Keratinocyte (primary cell): ENCODE results near the gene KIF26A. TPM values are rescaled to one million over a fixed set of nuclear protein-coding genes. Genes with fewer than 3 reads are reported as not detected.

Experiments
- DNase-seq: peaks from one replicate; pipeline ENCODE4 v3.0.0-alpha.2; 2011; ENCODE audit warnings: low read depth, missing footprints, low spot score
- FAIRE-seq: peaks from 2 replicates; lab custom pipeline; 2011; peaks lifted over from hg19 to GRCh38; lab: Jason Lieb, UNC
- H2AFZ ChIP-seq: 2 replicates; pipeline ENCODE4 v1.6.0; 2012; ENCODE audit warnings: low read length, control low read depth, inconsistent platforms; ENCODE audit not compliant: control insufficient read depth
- H3K27ac ChIP-seq: 2 replicates; pipeline ENCODE4 v1.5.1; 2011; ENCODE audit warnings: low read length; ENCODE audit not compliant: control insufficient read depth, insufficient read depth
- H3K27me3 ChIP-seq: 3 replicates; pipeline ENCODE4 v1.6.0; 2011; ENCODE audit warnings: low read length; ENCODE audit not compliant: control insufficient read depth, insufficient read depth; ENCODE audit errors: extremely low read depth
- H3K36me3 ChIP-seq, 2 experiments: 2 replicates in 1 of 2; 3 replicates in 1 of 2; pipeline ENCODE4 v1.5.1; 2011; ENCODE audit warnings: low read length in 2 of 2, mild to moderate bottlenecking in 1 of 2; ENCODE audit not compliant: control insufficient read depth in 2 of 2, insufficient read depth in 2 of 2; ENCODE audit errors: extremely low read depth in 1 of 2
- H3K4me1 ChIP-seq: 3 replicates; pipeline ENCODE4 v1.5.1; 2011; ENCODE audit warnings: low read length; ENCODE audit not compliant: control insufficient read depth, insufficient read depth; ENCODE audit errors: extremely low read depth
- H3K4me2 ChIP-seq: 3 replicates; pipeline ENCODE4 v1.6.0; 2011; ENCODE audit warnings: low read depth, low read length; ENCODE audit not compliant: control insufficient read depth, insufficient read depth; ENCODE audit errors: extremely low read depth
- H3K4me3 ChIP-seq, 3 experiments: fragments of 200-600 bp in 1 of 3; sonication (generic) in 1 of 3; 2 replicates in 2 of 3; 3 replicates in 1 of 3; pipeline ENCODE4 v1.5.1; 2011 to 2016; ENCODE audit warnings: low read length in 3 of 3, mild to moderate bottlenecking in 3 of 3, control low read depth in 2 of 3, inconsistent platforms in 1 of 3, low read depth in 1 of 3, mixed read lengths in 1 of 3, mixed run types in 1 of 3, moderate library complexity in 1 of 3; ENCODE audit not compliant: control insufficient read depth in 2 of 3, insufficient read depth in 2 of 3; ENCODE audit errors: extremely low read depth in 1 of 3
- H3K79me2 ChIP-seq: 2 replicates; pipeline ENCODE4 v1.6.0; 2012; ENCODE audit warnings: low read length; ENCODE audit not compliant: control insufficient read depth, insufficient read depth
- H3K9ac ChIP-seq: 3 replicates; pipeline ENCODE4 v1.6.0; 2011; ENCODE audit warnings: low read length; ENCODE audit not compliant: control insufficient read depth, insufficient read depth; ENCODE audit errors: extremely low read depth
- H3K9me1 ChIP-seq: 3 replicates; pipeline ENCODE4 v1.6.0; 2011; ENCODE audit warnings: low read length; ENCODE audit not compliant: control insufficient read depth, insufficient read depth; ENCODE audit errors: extremely low read depth
- H3K9me3 ChIP-seq: 2 replicates; pipeline ENCODE4 v1.5.1; 2012; ENCODE audit warnings: low read depth, low read length; ENCODE audit not compliant: control insufficient read depth
- H4K20me1 ChIP-seq: 3 replicates; pipeline ENCODE4 v1.6.0; 2011; ENCODE audit warnings: low read length; ENCODE audit not compliant: control insufficient read depth, insufficient read depth; ENCODE audit errors: extremely low read depth
- CTCF ChIP-seq, 3 experiments: IDR thresholded peaks in 1 of 3; conservative IDR thresholded peaks in 1 of 3; optimal IDR thresholded peaks in 1 of 3; 2 replicates in 2 of 3; 3 replicates in 1 of 3; pipeline versions ENCODE3 to v1.5.1; 2011; ENCODE audit warnings: low read length in 3 of 3, mild to moderate bottlenecking in 3 of 3, moderate library complexity in 2 of 3, control low read depth in 1 of 3, inconsistent platforms in 1 of 3; ENCODE audit not compliant: insufficient read depth in 2 of 3; ENCODE audit errors: extremely low read depth in 1 of 3
- EZH2 ChIP-seq: IDR thresholded peaks from one replicate; pipeline ENCODE4 v1.6.1; 2012; ENCODE audit warnings: inconsistent platforms, mild to moderate bottlenecking, low read length, moderate library complexity
- dilution Hi-C: fragments of 300-500 bp; cut with MboI; formaldehyde crosslinking; loops from one replicate; pipeline ENCODE4 v1.7.0; 2020; ENCODE audit warnings: low sequenced_read_pairs; ENCODE audit not compliant: extremely low pct_ligation_motif_present
- polyA minus RNA-seq, 3 experiments: library from RNA; depleted of rRNA, polyadenylated mRNA; stranded (reverse); fragments of >200 nt; gene quantifications; 1 replicate in 1 of 3; 2 replicates in 1 of 3; 3 replicates in 1 of 3; pipeline ENCODE4 v1.2.3, GENCODE V29; 2011
- polyA plus RNA-seq, 5 experiments: library from polyadenylated mRNA; depleted of rRNA in 3 of 5; stranded (reverse) in 3 of 5; stranded (forward) in 1 of 5; unstranded in 1 of 5; fragments of >200 nt; gene quantifications; 1 replicate in 1 of 5; 2 replicates in 3 of 5; 3 replicates in 1 of 5; pipeline versions ENCODE4 v1.2.1 to v1.2.3, GENCODE V29; 2011 to 2012; ENCODE audit warnings: missing spikeins in 2 of 5, low read depth in 1 of 5, low replicate concordance in 1 of 5

The KIF26A gene
- polyA plus RNA-seq: 0.07 to 0.08 TPM (median 0.07 TPM) in 3 replicates
- 0.72 TPM for polyA plus RNA-seq (2011; ENCODE audit: low read depth)
- polyA plus RNA-seq (2011; cell fraction: cytosol; rRNA removed): 0.02 and 0.09 TPM in 2 replicates
- polyA plus RNA-seq (2011; cell fraction: nucleus; rRNA removed): 0.17 and 0.20 TPM in 2 replicates
- polyA plus RNA-seq (2012; ENCODE audit: low replicate concordance): 0.21 and 1.8 TPM in 2 replicates
- 0.03 to 0.16 TPM (median 0.06 TPM) in 3 replicates for polyA minus RNA-seq
- 1.3 TPM for polyA minus RNA-seq (2011; cell fraction: cytosol; rRNA and poly(A)+ RNA removed)
- polyA minus RNA-seq (2011; cell fraction: nucleus; rRNA and poly(A)+ RNA removed): 0.31 and 0.74 TPM in 2 replicates

- no peak for FAIRE-seq
- dilution Hi-C loops: loop anchor here (25.0 kb wide), 1 partner anchor 101 kb away; no protein-coding TSS in a partner anchor
- no peaks in the 10 kb centered on the region for H3K79me2 ChIP-seq
- H3K4me1 ChIP-seq: peaks cover 4% of the 10 kb centered on the region
- peaks cover 59% of the 10 kb centered on the region for H3K27me3 ChIP-seq
- peak within 1 kb of the TSS; percentile 26 to 49 (median 31) for H3K4me3 ChIP-seq
- peak within 1 kb of the TSS; percentile 77 for H3K4me2 ChIP-seq
- H3K9me1 ChIP-seq: no peaks in the 10 kb centered on the region
- H3K36me3 ChIP-seq: no peaks in the 10 kb centered on the region
- no peak for TF ChIP-seq CTCF (optimal IDR thresholded peaks at IDR 0.05 in 1 of 3, IDR thresholded peaks at IDR 0.05 in 1 of 3, conservative IDR thresholded peaks at IDR 0.05 in 1 of 3; ENCODE audit: extremely low read depth in 1 of 3, insufficient read depth in 2 of 3, low read length in 3 of 3)
- TF ChIP-seq EZH2: no peak
- H3K9ac ChIP-seq: no peak within 1 kb of the TSS
- H3K9me3 ChIP-seq: no peaks in the 10 kb centered on the region
- DNase-seq: no peak
- H2AFZ ChIP-seq: peak within 1 kb of the TSS; percentile 5
- no peaks in the 10 kb centered on the region for H4K20me1 ChIP-seq
- no peak within 1 kb of the TSS for H3K27ac ChIP-seq
Observed at GRCh38 chr14:104138098-104138717, at the start of gene KIF26A. TSS of gene KIF26A (plus strand) at chr14:104138587. CDS start at chr14:104138723, 136 bp downstream.

GRCh38 chr14:104090071-104090748, 48.2 kb upstream of the KIF26A start:
- Histone ChIP-seq H2AFZ (no peak overlapping the region), H3K4me2 (no peak overlapping the region), H3K9me1 (no peaks in the 10 kb centered on the region), H3K9ac (no peak overlapping the region), H3K4me3 (no peak overlapping the region), H3K4me1 (no peaks in the 10 kb centered on the region), H3K36me3 (no peaks in the 10 kb centered on the region), H3K9me3 (no peaks in the 10 kb centered on the region), H3K27ac (no peak overlapping the region), H4K20me1 (no peaks in the 10 kb centered on the region), H3K27me3 (peaks cover 8% of the 10 kb centered on the region), H3K79me2 (no peaks in the 10 kb centered on the region)
- no peak for DNase-seq
- dilution Hi-C loops: no loop called here
- no peak for FAIRE-seq
- no peak for TF ChIP-seq CTCF (optimal IDR thresholded peaks at IDR 0.05 in 1 of 3, IDR thresholded peaks at IDR 0.05 in 1 of 3, conservative IDR thresholded peaks at IDR 0.05 in 1 of 3; ENCODE audit: extremely low read depth in 1 of 3, insufficient read depth in 2 of 3, low read length in 3 of 3)
- no peak for TF ChIP-seq EZH2
